GM18951 (cell line): ENCODE results near the gene UBC.

Source experiments
- POLR2A ChIP-seq: IDR thresholded peaks from 4 replicates; pipeline ENCODE4 v1.6.1; 2011; ENCODE audit warnings: mild to moderate bottlenecking; ENCODE audit not compliant: insufficient read length, insufficient read depth; ENCODE audit errors: extremely low read depth
- in situ Hi-C: fragments of 300-500 bp; cut with MboI; formaldehyde crosslinking; loops from one replicate; pipeline ENCODE4 v1.12.0; 2022; ENCODE audit warnings: low sequenced_read_pairs, mixed read lengths, inconsistent platforms; ENCODE audit not compliant: unreplicated experiment

Gene UBC

GRCh38 chr12:124874988-124875802 is 39.3 kb downstream of the UBC start:
- TF ChIP-seq POLR2A: no peak
- in situ Hi-C loops: no loop called here

- no peak for TF ChIP-seq POLR2A
- in situ Hi-C loops: no loop called here
These were observed 40.3 kb downstream of the UBC start for GRCh38 chr12:124874188-124874587.

- TF ChIP-seq POLR2A: no peak
- in situ Hi-C loops: no loop called here
These were observed 42.3 kb downstream of the UBC start for GRCh38 chr12:124872068-124872719.

- TF ChIP-seq POLR2A: no peak
- in situ Hi-C loops: no loop called here
These were observed 43.2 kb downstream of the UBC start for GRCh38 chr12:124871297-124871696.

- in situ Hi-C loops: no loop called here
- TF ChIP-seq POLR2A: no peak
These were observed 43.9 kb downstream of the UBC start for GRCh38 chr12:124870515-124870914.

- TF ChIP-seq POLR2A: no peak
- in situ Hi-C loops: no loop called here
These were observed 45.3 kb downstream of the UBC start for GRCh38 chr12:124869059-124869665.

- no peak for TF ChIP-seq POLR2A
- in situ Hi-C loops: no loop called here
These were observed 46.0 kb downstream of the UBC start for GRCh38 chr12:124868252-124869058.

GRCh38 chr12:124867401-124867930 is 47.0 kb downstream of the UBC start:
- TF ChIP-seq POLR2A: no peak
- in situ Hi-C loops: no loop called here

GRCh38 chr12:124866883-124867400 is 47.5 kb downstream of the UBC start:
- in situ Hi-C loops: no loop called here
- no peak for TF ChIP-seq POLR2A

GRCh38 chr12:124866195-124866882 is 48.1 kb downstream of the UBC start:
- no peak for TF ChIP-seq POLR2A
- in situ Hi-C loops: no loop called here

- TF ChIP-seq POLR2A: no peak
- in situ Hi-C loops: no loop called here
These were observed 48.7 kb downstream of the UBC start for GRCh38 chr12:124865728-124866127.

GRCh38 chr12:124864326-124864752 is 50.1 kb downstream of the UBC start:
- in situ Hi-C loops: no loop called here
- no peak for TF ChIP-seq POLR2A
